MM.1S (cell line): ENCODE data around the gene SLC25A17.
"Not testable (repeated sequence)": the region's sequence is repeated elsewhere in the genome, so short reads cannot be mapped to it uniquely, and the experiment has no call there.

Experiments
- CTCF ChIP-seq: fragments of 300-600 bp; sonication (generic); IDR thresholded peaks from 2 replicates; pipeline ENCODE4 v1.5.1; 2016; ENCODE audit warnings: antibody characterized with exemption, low read length, mixed read lengths
- EZH2 ChIP-seq: fragments of 300-600 bp; sonication (generic); optimal IDR thresholded peaks from 2 replicates; pipeline ENCODE3; 2017; ENCODE audit warnings: low read depth, mild to moderate bottlenecking, antibody characterized with exemption, low read length, mixed read lengths
- EZH2phosphoT487 ChIP-seq: fragments of 300-600 bp; sonication (generic); IDR thresholded peaks from 2 replicates; pipeline ENCODE4 v1.6.1; 2018; ENCODE audit warnings: antibody characterized with exemption, low read length

DNA sequence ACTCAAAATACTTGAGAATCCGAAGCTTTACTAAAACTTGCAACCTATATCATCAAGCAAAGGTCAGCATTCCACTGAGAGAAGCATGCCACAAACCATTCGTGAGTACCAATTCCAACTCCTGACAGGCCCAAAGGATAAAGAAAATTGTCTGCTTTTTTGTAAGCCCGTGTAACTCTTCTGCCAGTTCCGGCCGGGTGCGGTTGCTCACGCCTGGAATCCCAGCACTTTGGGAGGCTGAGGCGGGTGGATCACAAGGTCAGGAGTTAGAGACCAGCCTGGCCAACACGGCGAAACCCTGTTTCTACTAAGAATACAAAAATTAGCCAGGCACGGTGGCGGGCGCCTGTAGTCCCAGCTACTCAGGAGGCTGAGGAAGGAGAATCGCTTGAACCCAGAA is 37.4 kb downstream of the SLC25A17 start:
- TF ChIP-seq EZH2phosphoT487, CTCF, EZH2: not testable (repeated sequence)
